ENCODE results near the gene ZNF783.

The ZNF783 gene

DNA sequence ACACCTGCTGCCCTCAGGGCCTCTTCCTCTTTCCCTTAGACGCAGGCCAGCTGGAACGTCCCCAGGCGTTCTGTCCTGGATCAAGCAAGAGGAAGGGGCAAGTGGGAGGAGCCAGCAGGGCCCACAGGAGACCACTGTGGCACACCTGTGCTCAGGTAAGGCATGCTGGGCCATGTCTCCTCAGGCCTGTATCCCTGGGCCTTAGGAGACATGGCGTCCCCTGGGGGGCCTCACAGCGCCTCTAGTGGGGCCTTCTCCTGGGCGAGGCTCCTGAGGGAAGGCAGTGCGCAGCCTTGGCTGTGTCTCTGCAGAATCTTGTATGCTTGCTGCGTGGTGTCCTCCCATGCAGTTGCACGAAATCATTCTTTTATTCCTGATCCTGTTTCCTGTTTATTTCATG, 31.3 kb downstream of the ZNF783 start:
- H3F3A ChIP-seq (ENCODE audit: control insufficient read depth, insufficient read depth): no peaks in the 10 kb centered on the region
- H3K4me1 ChIP-seq (ENCODE audit: control insufficient read depth, low read length): no peaks in the 10 kb centered on the region
- H3K9me3 ChIP-seq (ENCODE audit: control insufficient read depth, insufficient read depth, low read length): no peaks in the 10 kb centered on the region
- no peaks in the 10 kb centered on the region for H3K9me2 ChIP-seq (replicated peaks; ENCODE audit: control insufficient read depth, low read length)
- H4K20me1 ChIP-seq (ENCODE audit: control insufficient read depth, insufficient read depth, low read depth, low read length): no peaks in the 10 kb centered on the region
- no peak overlapping the region for H3K4me3 ChIP-seq (ENCODE audit: low read length)
- H3K79me2 ChIP-seq (ENCODE audit: control insufficient read depth, low read length): no peaks in the 10 kb centered on the region
- no peak overlapping the region for H3K4me2 ChIP-seq (ENCODE audit: low read length)
- no peaks in the 10 kb centered on the region for H3K36me3 ChIP-seq (ENCODE audit: control insufficient read depth, low read length)
- TF ChIP-seq, protein P1, sequence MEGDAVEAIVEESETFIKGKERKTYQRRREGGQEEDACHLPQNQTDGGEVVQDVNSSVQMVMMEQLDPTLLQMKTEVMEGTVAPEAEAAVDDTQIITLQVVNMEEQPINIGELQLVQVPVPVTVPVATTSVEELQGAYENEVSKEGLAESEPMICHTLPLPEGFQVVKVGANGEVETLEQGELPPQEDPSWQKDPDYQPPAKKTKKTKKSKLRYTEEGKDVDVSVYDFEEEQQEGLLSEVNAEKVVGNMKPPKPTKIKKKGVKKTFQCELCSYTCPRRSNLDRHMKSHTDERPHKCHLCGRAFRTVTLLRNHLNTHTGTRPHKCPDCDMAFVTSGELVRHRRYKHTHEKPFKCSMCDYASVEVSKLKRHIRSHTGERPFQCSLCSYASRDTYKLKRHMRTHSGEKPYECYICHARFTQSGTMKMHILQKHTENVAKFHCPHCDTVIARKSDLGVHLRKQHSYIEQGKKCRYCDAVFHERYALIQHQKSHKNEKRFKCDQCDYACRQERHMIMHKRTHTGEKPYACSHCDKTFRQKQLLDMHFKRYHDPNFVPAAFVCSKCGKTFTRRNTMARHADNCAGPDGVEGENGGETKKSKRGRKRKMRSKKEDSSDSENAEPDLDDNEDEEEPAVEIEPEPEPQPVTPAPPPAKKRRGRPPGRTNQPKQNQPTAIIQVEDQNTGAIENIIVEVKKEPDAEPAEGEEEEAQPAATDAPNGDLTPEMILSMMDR (IDR thresholded peaks at IDR 0.05; ENCODE audit: low read depth, low read length, poor library complexity, severe bottlenecking): no peak
- TF ChIP-seq EZH2phosphoT487 (IDR thresholded peaks at IDR 0.05; ENCODE audit: borderline replicate concordance, low read length): no peak
- no peaks in the 10 kb centered on the region for H3K27me3 ChIP-seq (ENCODE audit: control insufficient read depth, low read length)
- H3K27ac ChIP-seq (ENCODE audit: low read depth, low read length): no peak overlapping the region

DNA sequence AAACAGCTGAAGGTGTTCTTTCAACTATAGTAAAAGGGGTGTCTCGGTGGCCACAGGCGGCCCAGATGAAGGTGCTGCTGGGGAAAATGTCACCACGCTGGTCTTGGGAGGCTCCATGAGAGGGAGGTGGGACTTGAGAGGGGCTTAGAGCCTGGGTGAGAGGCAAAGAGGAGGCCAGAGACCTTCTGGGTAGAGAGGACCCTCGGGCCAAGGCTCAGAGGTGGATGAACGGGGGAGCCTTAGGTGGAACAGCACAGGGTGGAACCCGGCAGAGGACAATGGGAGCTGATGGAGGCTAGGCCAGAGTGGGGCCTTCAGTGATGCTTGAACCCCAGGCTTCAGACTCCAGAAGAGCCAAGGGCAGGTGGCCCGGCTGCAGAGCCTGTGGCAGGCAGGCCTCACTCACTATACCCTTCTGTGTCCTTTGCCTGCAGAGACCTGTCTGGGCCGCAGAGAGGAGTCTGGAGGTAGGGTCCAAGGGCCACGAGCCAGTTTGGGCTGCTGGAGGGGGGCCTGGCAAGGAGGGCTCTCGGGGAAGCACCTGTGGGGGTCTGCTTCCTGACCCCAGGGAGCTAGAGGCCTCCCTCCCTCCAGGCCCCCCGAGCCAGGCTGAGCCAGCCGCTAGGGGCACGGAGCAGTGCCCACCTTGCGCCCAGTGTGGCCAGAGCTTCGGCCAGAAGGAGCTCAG, 32.1 kb downstream of the ZNF783 start:
- H3K27ac ChIP-seq (ENCODE audit: low read depth, low read length): no peak overlapping the region
- H3K4me2 ChIP-seq (ENCODE audit: low read length): no peak overlapping the region
- no peaks in the 10 kb centered on the region for H3K27me3 ChIP-seq (ENCODE audit: control insufficient read depth, low read length)
- no peaks in the 10 kb centered on the region for H3F3A ChIP-seq (ENCODE audit: control insufficient read depth, insufficient read depth)
- H3K9me3 ChIP-seq (ENCODE audit: control insufficient read depth, insufficient read depth, low read length): no peaks in the 10 kb centered on the region
- H3K4me3 ChIP-seq (ENCODE audit: low read length): no peak overlapping the region
- no peaks in the 10 kb centered on the region for H3K79me2 ChIP-seq (ENCODE audit: control insufficient read depth, low read length)
- no peaks in the 10 kb centered on the region for H3K36me3 ChIP-seq (ENCODE audit: control insufficient read depth, low read length)
- H3K9me2 ChIP-seq (replicated peaks; ENCODE audit: control insufficient read depth, low read length): no peaks in the 10 kb centered on the region
- TF ChIP-seq, protein P1 (IDR thresholded peaks at IDR 0.05; ENCODE audit: low read depth, low read length, poor library complexity, severe bottlenecking): no peak
- no peak for TF ChIP-seq EZH2phosphoT487 (IDR thresholded peaks at IDR 0.05; ENCODE audit: borderline replicate concordance, low read length)
- no peaks in the 10 kb centered on the region for H4K20me1 ChIP-seq (ENCODE audit: control insufficient read depth, insufficient read depth, low read depth, low read length)
- no peaks in the 10 kb centered on the region for H3K4me1 ChIP-seq (ENCODE audit: control insufficient read depth, low read length)

DNA sequence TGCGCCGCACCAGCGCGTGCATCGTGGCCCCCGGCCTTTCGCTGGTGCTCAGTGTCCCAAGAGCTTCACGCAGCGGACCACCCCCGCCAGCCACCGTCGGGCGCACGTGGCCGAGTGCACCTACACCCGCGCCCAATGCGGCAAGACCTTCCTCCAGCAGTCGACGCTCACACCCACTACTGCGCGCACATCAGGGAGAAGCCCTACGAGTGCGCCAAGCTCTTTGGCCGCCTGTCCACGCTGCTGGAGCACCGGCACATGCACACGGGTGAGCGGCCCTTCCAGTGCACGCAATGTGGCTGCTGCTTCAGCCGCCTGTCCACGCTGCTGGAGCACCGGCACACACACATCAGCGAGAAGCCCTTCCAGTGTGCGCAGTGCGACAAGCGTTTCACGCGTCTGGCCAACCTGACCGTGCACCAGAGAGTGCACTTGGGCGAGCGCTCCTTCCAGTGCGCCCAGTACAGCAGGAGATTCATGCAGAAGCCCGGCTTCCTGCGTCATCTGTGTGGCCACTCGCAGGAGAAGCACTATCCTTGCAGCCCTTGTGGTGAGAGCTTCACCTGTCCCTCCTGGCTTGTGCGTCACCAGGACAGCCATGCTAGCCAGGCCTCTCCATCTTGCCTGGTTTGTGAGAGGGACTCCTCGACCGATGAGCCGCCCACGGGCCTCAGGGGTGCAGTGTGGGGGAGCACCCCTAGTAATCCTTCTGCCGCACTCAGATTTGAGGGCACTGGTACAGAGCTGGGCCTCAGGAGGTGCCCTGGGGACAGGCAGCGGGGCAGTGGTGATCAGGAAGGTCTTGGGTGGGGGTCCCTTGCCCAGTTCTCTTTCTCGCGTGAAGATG, 32.9 kb downstream of the ZNF783 start:
- H3K9me2 ChIP-seq (replicated peaks; ENCODE audit: control insufficient read depth, low read length): no peaks in the 10 kb centered on the region
- no peaks in the 10 kb centered on the region for H3K9me3 ChIP-seq (ENCODE audit: control insufficient read depth, insufficient read depth, low read length)
- H3K27ac ChIP-seq (ENCODE audit: low read depth, low read length): no peak overlapping the region
- no peaks in the 10 kb centered on the region for H3K36me3 ChIP-seq (ENCODE audit: control insufficient read depth, low read length)
- H3K4me3 ChIP-seq (ENCODE audit: low read length): no peak overlapping the region
- TF ChIP-seq EZH2phosphoT487 (IDR thresholded peaks at IDR 0.05; ENCODE audit: borderline replicate concordance, low read length): no peak
- TF ChIP-seq, protein P1 (IDR thresholded peaks at IDR 0.05; ENCODE audit: low read depth, low read length, poor library complexity, severe bottlenecking): no peak
- no peaks in the 10 kb centered on the region for H4K20me1 ChIP-seq (ENCODE audit: control insufficient read depth, insufficient read depth, low read depth, low read length)
- no peak overlapping the region for H3K4me2 ChIP-seq (ENCODE audit: low read length)
- H3K27me3 ChIP-seq (ENCODE audit: control insufficient read depth, low read length): no peaks in the 10 kb centered on the region
- H3F3A ChIP-seq (ENCODE audit: control insufficient read depth, insufficient read depth): no peaks in the 10 kb centered on the region
- H3K4me1 ChIP-seq (ENCODE audit: control insufficient read depth, low read length): no peaks in the 10 kb centered on the region
- no peaks in the 10 kb centered on the region for H3K79me2 ChIP-seq (ENCODE audit: control insufficient read depth, low read length)
